Measurements from ENCODE around the gene NPIPA2. TPM values are rescaled to one million over a fixed set of nuclear protein-coding genes. Genes with fewer than 3 reads are reported as not detected.
"Not testable (repeated sequence)": the region's sequence is repeated elsewhere in the genome, so short reads cannot be mapped to it uniquely, and the experiment has no call there.

NPIPA2 gene
- 1.2 TPM for polyA plus RNA-seq (2012; ENCODE audit: missing spikeins)

DNA sequence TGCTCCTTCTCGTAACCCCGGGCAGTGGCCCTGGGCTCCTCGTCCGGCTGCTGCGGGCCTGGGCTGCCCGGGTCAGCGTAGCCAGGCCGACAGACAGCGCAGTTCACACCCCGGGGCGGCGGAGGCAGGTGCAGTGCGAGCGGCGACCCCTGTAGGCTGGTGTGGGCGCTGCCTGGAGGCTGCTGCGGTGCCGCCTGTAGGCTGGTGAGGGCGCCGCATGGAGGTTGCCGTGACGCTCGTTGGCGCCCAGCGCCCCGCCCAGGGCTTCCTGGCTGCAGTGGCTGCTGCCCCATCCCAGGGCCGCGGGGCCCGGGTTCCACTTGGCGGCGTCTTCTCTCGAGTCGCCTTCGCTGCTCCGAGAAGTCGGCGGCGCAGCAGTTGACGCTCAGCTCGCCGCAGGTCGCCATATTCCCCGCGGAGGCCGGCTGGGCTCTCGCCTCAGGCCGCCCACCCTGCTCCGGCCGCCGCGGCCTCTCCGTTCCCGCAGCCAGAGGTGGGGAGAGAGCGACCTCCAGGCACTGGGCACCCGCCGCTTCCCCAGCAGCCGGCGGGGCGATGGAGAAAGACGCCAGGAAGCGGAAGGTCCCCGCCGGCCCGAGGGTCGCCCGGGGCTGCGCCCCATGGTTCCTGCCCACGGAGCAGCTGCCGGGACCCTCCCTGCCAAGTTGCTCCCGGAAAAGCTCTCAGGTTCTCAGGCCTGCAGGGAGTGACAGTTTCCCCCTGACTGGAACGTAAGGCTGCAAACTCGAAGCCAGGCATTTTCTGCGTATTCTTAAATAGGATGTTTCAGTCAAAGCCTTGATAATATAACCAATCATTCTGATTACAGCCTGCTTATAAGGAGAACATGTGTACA, at the start of gene NPIPA2:
Gene NPIPA2, plus strand, starts transcription at position 261 of the 856 bp plus-strand sequence. CDS start 5,533 bp downstream, outside the sequence.
- DNase-seq (ENCODE audit: insufficient read length): not testable (repeated sequence)
- FAIRE-seq: peak; percentile 94

DNA sequence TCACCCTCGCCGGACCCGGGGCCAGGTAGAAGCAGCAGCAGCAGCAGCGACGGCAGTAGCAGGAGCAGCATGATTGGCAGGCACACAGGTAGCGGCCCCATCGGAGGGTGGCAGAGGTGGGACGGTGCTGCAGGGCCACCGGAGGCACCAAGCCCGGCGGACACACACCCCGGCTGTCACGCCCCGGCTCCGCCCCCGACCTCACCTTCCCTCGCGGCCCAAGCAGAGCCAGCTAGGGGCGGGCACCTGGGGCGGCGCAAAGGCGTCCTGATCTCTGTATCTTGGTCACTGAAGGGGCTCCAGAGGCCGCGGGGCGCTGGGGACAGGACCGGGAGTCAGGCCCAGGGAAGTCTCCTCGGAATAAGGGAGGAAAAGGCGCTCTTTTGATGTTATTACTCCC, 48.2 kb upstream of the NPIPA2 start, which contains the start of gene PLA2G10:
Gene PLA2G10, minus strand, starts transcription at position 180 of the 400 bp plus-strand sequence. Its CDS starts 79 bp downstream, at position 101.
- DNase-seq (ENCODE audit: insufficient read length); FAIRE-seq: not testable (repeated sequence)

DNA sequence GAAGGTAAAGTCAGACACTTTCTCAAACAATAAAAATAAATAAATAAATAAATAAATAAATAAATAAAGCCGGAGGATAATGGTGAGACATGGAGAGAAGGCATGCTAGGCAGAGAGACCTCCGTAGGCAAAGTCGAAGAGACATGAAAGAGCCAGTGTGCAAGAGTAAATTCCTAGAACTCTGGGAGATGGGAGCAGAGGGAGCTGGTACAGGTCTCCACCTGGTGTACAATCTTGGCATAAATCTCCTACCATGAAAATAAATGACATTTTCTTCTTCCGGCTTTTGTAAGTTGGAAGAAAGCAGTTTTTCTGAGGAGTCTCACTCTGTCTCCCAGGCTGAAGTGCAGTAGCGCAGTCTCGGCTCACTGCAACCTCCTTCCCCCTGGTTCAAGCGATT, 40.5 kb upstream of the NPIPA2 start:
- not testable (repeated sequence) for FAIRE-seq; DNase-seq (ENCODE audit: insufficient read length)

DNA sequence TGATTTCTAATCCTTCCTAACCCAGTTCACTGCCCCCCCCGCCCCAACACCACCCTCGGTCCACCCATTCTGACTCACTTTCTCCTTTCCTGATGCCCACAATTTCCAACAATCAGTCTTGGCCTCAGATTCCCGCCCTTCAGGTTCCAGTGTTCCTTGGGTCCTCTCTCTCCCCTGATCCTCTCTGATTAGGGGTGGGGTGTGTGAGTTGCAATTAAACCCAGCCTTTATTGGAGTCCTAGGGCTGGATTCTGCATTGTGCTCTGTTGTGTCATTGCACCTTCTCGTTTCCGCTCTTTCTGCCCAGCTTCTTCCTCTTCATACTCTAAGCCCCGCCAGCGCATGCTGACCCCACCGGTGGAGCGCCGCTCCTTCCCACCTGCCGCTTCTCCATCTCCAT, 39.7 kb upstream of the NPIPA2 start:
- FAIRE-seq; DNase-seq (ENCODE audit: insufficient read length): not testable (repeated sequence)

DNA sequence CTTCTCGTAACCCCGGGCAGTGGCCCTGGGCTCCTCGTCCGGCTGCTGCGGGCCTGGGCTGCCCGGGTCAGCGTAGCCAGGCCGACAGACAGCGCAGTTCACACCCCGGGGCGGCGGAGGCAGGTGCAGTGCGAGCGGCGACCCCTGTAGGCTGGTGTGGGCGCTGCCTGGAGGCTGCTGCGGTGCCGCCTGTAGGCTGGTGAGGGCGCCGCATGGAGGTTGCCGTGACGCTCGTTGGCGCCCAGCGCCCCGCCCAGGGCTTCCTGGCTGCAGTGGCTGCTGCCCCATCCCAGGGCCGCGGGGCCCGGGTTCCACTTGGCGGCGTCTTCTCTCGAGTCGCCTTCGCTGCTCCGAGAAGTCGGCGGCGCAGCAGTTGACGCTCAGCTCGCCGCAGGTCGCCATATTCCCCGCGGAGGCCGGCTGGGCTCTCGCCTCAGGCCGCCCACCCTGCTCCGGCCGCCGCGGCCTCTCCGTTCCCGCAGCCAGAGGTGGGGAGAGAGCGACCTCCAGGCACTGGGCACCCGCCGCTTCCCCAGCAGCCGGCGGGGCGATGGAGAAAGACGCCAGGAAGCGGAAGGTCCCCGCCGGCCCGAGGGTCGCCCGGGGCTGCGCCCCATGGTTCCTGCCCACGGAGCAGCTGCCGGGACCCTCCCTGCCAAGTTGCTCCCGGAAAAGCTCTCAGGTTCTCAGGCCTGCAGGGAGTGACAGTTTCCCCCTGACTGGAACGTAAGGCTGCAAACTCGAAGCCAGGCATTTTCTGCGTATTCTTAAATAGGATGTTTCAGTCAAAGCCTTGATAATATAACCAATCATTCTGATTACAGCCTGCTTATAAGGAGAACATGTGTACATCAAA, 38.9 kb upstream of the NPIPA2 start, which contains the start of gene NPIPA3:
Gene NPIPA3, plus strand, starts transcription at position 256 of the 856 bp plus-strand sequence. CDS start 5,533 bp downstream, outside the sequence.
- peak; percentile 92 for FAIRE-seq
- DNase-seq (ENCODE audit: insufficient read length): not testable (repeated sequence)

DNA sequence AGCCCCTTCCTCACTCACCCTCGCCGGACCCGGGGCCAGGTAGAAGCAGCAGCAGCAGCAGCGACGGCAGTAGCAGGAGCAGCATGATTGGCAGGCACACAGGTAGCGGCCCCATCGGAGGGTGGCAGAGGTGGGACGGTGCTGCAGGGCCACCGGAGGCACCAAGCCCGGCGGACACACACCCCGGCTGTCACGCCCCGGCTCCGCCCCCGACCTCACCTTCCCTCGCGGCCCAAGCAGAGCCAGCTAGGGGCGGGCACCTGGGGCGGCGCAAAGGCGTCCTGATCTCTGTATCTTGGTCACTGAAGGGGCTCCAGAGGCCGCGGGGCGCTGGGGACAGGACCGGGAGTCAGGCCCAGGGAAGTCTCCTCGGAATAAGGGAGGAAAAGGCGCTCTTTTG, 9.1 kb upstream of the NPIPA2 start:
- DNase-seq (ENCODE audit: insufficient read length); FAIRE-seq: not testable (repeated sequence)

DNA sequence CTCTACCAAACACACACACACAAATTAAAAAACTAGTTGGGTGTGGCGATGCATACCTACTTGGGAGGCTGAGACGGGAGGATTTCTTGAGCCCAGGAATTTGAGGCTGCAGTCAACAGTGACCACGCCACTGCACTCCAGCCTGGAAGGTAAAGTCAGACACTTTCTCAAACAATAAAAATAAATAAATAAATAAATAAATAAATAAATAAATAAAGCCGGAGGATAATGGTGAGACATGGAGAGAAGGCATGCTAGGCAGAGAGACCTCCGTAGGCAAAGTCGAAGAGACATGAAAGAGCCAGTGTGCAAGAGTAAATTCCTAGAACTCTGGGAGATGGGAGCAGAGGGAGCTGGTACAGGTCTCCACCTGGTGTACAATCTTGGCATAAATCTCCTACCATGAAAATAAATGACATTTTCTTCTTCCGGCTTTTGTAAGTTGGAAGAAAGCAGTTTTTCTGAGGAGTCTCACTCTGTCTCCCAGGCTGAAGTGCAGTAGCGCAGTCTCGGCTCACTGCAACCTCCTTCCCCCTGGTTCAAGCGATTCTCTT, 1.4 kb upstream of the NPIPA2 start:
- not testable (repeated sequence) for DNase-seq (ENCODE audit: insufficient read length)
- FAIRE-seq: peak; percentile 42

DNA sequence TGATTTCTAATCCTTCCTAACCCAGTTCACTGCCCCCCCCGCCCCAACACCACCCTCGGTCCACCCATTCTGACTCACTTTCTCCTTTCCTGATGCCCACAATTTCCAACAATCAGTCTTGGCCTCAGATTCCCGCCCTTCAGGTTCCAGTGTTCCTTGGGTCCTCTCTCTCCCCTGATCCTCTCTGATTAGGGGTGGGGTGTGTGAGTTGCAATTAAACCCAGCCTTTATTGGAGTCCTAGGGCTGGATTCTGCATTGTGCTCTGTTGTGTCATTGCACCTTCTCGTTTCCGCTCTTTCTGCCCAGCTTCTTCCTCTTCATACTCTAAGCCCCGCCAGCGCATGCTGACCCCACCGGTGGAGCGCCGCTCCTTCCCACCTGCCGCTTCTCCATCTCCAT, 539 bp upstream of the NPIPA2 start:
- FAIRE-seq; DNase-seq (ENCODE audit: insufficient read length): not testable (repeated sequence)

DNA sequence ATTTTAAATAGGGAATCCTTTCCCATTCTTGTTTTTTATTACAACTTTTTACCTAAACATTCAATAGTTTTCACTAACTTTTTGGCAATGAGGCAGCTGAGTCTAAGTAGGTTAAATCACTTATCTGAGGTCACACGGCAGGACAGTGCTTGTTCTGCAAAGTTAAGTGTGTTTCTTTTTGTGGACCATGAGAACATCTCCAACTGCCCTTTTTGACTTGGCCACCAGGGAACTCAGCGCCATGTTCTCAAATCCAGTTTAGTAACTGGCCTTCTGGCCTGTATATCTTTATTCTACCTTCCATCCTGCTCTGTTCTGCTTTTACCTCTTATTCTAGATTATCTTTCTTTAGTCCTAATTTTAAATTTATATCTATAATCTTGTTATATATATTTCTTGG, 31.3 kb downstream of the NPIPA2 start:
- FAIRE-seq: not testable (repeated sequence)

DNA sequence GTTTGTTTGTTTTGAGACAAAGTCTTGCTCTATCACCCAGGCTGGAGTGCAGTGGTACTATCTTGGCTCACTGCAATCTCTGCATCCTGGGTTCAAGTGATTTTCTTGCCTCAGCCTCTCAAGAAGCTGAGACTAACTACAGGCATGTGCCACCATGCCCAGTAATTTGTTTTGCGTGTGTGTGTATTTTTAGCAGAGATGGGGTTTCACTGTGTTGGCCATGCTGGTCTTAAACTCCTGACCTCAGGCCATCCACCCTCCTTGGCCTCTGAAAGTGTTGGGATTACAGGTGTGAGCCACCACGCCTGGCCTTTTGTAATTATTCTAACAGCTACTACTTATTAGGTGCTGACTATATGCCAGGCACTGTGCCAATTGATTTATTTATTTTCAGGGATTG, 33.3 kb downstream of the NPIPA2 start:
- not testable (repeated sequence) for DNase-seq (ENCODE audit: insufficient read length); FAIRE-seq

More for the DNA sequence above, 31.3 kb downstream of the NPIPA2 start:
- not testable (repeated sequence) for DNase-seq (ENCODE audit: insufficient read length)

DNA sequence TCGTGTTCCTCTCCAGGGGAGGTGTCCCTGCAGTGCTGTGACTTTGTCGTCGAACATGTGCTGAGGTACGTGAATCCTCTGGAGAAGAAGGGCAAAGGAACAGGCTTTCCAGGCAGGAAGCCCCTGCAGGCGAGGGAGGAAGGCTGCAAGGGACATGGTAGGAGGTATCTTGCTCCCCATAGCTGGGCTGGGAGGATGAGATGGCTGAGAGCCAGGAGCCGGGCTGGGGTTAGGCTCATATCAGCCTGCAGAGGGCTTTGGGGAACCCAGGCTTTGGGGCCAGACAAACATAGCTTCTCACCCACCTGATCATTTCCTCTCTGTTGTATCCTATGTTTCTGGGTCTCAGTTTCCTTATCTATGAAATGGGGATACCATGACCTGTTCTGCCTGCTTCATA, 34.4 kb downstream of the NPIPA2 start:
- FAIRE-seq; DNase-seq (ENCODE audit: insufficient read length): not testable (repeated sequence)

DNA sequence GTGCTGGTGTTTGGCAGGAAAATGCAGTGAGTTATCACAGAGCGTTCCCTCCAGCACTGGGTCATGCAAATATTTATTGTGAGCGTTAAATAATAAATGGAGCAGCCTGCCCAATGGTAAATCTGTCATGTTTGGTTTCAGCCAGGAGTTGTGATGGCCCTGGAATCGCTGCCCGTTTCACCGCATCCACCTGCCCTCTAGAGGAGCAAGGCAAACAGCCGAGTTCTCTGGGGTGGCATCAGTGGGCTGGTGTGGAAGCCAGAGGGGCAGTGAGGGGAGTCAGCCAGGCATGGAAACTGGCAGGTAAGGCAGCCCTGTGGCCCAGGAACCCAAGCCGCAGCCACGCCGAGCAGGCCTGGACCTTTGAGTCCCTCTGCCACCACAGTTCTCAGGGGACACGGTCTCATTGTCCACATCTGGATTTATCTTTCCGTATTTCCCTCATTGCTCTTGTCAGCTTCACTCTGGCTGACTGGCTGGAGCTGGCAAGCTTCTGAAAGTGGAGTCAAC, 37.1 kb downstream of the NPIPA2 start:
- not testable (repeated sequence) for FAIRE-seq

DNA sequence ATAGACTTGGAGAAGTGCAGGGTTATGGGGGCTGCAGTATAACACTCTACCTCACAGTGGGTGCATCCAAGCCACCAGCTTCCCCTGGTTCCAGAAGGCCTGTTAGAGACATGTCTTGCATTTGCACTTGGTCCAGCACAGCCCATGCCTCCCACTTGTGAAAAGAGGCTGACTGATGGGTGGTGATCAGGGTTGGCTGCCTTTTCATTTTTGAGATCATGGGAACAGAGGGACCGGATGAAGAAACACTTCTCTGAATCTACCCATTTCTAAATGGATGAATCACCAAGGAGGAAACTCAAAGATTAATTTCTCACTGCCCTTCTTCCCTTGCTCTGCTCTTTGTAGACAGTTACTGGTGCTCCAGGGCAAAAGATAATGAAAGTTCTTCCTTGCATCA, 43.8 kb downstream of the NPIPA2 start:
- FAIRE-seq; DNase-seq (ENCODE audit: insufficient read length): not testable (repeated sequence)

More for the DNA sequence above, 37.1 kb downstream of the NPIPA2 start:
- not testable (repeated sequence) for DNase-seq (ENCODE audit: insufficient read length)

DNA sequence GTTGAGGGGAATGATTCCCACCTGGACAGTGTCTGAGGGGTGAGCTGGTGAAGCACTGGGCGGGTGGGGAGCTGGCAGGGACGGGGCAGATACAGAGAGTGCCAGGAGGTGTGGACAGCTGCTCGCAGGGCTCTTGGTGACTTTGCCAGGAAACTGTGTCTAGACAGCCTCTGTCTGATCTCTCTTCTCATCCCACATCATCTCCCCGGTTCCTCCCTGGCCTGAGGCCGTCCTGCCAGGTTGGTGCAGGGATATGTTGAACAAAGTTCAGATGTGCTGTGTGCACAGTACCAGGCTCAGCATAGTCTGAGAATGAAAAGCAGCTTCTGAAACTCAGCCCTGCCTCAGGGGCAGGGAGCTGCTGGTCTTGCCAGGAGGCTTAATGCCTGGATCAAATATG, 47.2 kb downstream of the NPIPA2 start:
- DNase-seq (ENCODE audit: insufficient read length); FAIRE-seq: not testable (repeated sequence)

DNA sequence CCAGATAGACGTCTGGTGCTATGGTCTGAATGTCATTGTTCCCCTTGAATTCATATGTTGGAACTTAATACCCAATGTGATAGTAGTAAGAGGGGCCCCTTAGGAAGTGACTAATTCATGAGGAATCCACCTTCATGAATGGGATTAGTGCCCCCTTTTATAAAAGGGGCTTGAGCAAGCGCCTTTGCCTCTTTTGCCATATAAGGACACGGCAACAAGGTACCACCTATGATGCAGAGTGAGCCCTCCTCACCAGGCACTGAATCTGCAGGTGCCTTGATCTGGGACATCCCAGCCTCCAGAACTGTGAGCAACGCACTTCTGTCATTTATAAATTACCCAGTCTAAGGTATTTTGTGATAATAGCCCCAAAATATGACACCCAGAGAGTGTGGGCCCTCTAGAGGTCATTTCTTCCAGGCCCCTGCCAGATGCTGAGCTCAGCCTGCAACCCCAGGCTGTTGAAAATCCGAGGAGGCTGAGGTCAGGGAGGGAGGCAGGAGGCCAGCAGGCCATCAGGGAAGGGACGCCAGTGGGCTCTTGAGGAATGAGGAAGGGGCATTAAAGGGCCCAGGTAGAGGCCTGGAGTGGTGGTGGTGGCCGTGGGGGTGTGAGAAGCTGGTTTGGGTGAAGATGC, 48.1 kb downstream of the NPIPA2 start:
- not testable (repeated sequence) for FAIRE-seq; DNase-seq (ENCODE audit: insufficient read length)

DNA sequence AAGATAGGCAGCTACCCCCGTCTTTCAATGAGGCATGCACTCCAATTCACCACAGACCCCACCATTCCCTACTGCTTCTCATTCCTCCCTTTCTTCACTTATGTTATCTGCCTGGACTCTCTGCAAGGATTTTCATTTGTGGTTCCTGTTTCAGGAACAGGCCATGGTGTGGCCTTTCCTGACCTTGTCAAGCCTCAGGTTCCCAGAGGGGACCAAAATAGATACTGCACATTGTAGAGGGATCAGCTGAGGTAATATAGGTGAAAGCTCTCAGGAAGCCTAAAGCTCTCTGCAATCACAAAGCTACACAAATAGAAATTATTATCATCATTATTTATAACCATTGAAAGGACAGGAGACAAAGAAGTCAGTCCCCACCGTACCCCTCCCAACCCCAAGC, 50.6 kb downstream of the NPIPA2 start:
- not testable (repeated sequence) for FAIRE-seq

DNA sequence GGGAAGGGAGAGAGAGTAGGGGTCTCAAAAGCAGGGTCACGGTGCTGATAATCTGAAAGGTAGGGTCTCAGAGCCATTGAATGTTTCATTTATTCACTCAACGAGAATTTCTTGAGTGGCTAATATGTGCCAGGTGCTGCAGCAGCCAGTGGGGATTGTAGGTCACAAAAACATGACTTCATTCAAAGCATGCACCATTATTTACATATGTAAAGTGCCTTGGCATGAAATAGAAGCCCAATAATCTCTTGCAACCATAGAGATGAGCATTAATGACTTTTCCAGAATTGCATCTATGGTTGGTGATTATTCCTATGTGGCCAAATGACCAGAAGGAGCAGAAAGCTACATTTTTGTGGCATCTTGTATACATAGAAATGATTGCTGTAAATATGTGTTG, 55.2 kb downstream of the NPIPA2 start:
- not testable (repeated sequence) for FAIRE-seq

More for the DNA sequence above, 50.6 kb downstream of the NPIPA2 start:
- not testable (repeated sequence) for DNase-seq (ENCODE audit: insufficient read length)

DNA sequence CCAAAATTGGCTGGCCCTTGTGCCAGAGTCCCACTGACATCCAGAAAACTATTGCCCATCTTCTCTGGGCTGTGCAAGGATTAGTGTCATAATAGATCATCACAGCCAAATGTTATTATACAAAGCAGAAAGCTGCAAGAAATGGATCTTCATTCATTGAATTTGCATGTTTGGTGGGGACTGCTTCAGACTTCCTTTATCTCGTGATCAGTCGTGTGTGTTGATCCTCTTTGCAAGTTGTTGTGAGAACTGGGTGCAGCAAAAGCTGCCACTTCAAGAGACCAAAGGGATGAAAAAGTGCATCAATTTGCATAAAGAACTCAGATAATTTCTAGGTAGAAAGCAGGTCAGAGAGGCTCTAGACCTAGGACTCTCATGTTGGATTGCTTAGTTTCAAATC, 61.2 kb downstream of the NPIPA2 start:
- FAIRE-seq; DNase-seq (ENCODE audit: insufficient read length): not testable (repeated sequence)

More for the DNA sequence above, 55.2 kb downstream of the NPIPA2 start:
- DNase-seq (ENCODE audit: insufficient read length): not testable (repeated sequence)

DNA sequence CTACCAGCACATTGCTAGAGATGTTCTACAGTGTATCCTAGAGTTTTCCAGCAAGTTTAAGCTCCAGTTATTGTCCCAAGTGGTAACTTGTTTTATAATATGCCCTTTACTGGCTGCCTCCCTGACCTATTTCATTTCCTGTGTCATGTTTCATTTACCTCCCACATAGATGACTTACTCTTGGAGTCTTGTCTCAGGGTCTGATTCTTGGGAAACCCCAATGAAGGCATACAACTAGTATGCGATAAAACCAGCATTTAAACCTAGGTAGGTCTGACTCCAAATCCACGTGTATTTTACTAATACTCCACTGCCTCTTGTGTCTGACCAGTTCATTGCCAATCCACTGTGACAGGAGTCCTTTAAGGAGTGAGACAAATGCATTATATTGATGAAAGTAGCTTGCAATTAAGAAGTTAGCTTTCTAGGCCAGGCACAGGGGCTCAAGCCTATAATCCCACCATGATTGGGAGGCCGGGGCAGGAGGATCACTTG, 64.9 kb downstream of the NPIPA2 start:
- FAIRE-seq; DNase-seq (ENCODE audit: insufficient read length): not testable (repeated sequence)
